ENCODE data around the gene TP53I11. TPM values are rescaled to one million over a fixed set of nuclear protein-coding genes. Genes with fewer than 3 reads are reported as not detected.

Gene TP53I11
- total RNA-seq, 2 experiments from 2014 or later: 0.67 to 1.4 TPM

GRCh38 chr11:44923806-44924205 is 26.9 kb downstream of the TP53I11 start:
- POLR2A ChIA-PET: no interaction called here
- Mint-ChIP-seq H3K4me1 (no peaks in the 10 kb centered on the region), H3K9me3 (no peaks in the 10 kb centered on the region), H3K4me3 (no peak overlapping the region), H3K36me3 (ENCODE audit: low read depth) (no peaks in the 10 kb centered on the region), H3K27me3 (no peaks in the 10 kb centered on the region), H3K27ac (no peak overlapping the region)
- DNase-seq: no peak
- CTCF ChIA-PET: interaction anchor here (0.8 kb wide), 1 partner anchor 12 kb away, joined by 3 read pairs; no protein-coding TSS in a partner anchor

- Mint-ChIP-seq H3K9me3 (no peaks in the 10 kb centered on the region), H3K4me1 (no peaks in the 10 kb centered on the region), H3K36me3 (ENCODE audit: low read depth) (no peaks in the 10 kb centered on the region), H3K27ac (no peak overlapping the region), H3K27me3 (no peaks in the 10 kb centered on the region), H3K4me3 (no peak overlapping the region)
- no peak for DNase-seq
- POLR2A ChIA-PET: no interaction called here
- CTCF ChIA-PET: no interaction called here
Observed at GRCh38 chr11:44923115-44923514, 27.6 kb downstream of the TP53I11 start.

- H3K27ac Mint-ChIP-seq: no peak overlapping the region
- DNase-seq: no peak
- no peaks in the 10 kb centered on the region for H3K36me3 Mint-ChIP-seq (ENCODE audit: low read depth)
- ChIA-PET POLR2A (no interaction called here), CTCF (interaction anchor here (1.2 kb wide), 1 partner anchor 9 kb away, joined by 3 read pairs; no protein-coding TSS in a partner anchor)
- H3K4me1 Mint-ChIP-seq: no peaks in the 10 kb centered on the region
- no peaks in the 10 kb centered on the region for H3K9me3 Mint-ChIP-seq
- no peaks in the 10 kb centered on the region for H3K27me3 Mint-ChIP-seq
- H3K4me3 Mint-ChIP-seq: no peak overlapping the region
Observed at GRCh38 chr11:44920451-44920850, 30.2 kb downstream of the TP53I11 start.

- Mint-ChIP-seq H3K9me3 (no peaks in the 10 kb centered on the region), H3K36me3 (ENCODE audit: low read depth) (no peaks in the 10 kb centered on the region), H3K27me3 (no peaks in the 10 kb centered on the region), H3K4me1 (no peaks in the 10 kb centered on the region), H3K27ac (no peak overlapping the region), H3K4me3 (no peak overlapping the region)
- DNase-seq: no peak
- ChIA-PET CTCF (interaction anchor here (1.4 kb wide), 1 partner anchor 187 kb away, joined by 4 read pairs; no protein-coding TSS in a partner anchor), POLR2A (no interaction called here)
Observed at GRCh38 chr11:44917741-44918140, 32.9 kb downstream of the TP53I11 start.

- no peaks in the 10 kb centered on the region for H3K36me3 Mint-ChIP-seq (ENCODE audit: low read depth)
- H3K27me3 Mint-ChIP-seq: no peaks in the 10 kb centered on the region
- no peak for DNase-seq
- ChIA-PET POLR2A (no interaction called here), CTCF (no interaction called here)
- H3K4me1 Mint-ChIP-seq: no peaks in the 10 kb centered on the region
- H3K9me3 Mint-ChIP-seq: no peaks in the 10 kb centered on the region
- H3K4me3 Mint-ChIP-seq: no peak overlapping the region
- no peak overlapping the region for H3K27ac Mint-ChIP-seq
Observed at GRCh38 chr11:44916801-44917385, 33.8 kb downstream of the TP53I11 start.

- Mint-ChIP-seq H3K4me1 (no peaks in the 10 kb centered on the region), H3K9me3 (no peaks in the 10 kb centered on the region), H3K27ac (no peak overlapping the region), H3K4me3 (no peak overlapping the region), H3K36me3 (ENCODE audit: low read depth) (no peaks in the 10 kb centered on the region), H3K27me3 (no peaks in the 10 kb centered on the region)
- ChIA-PET CTCF (no interaction called here), POLR2A (no interaction called here)
- DNase-seq: no peak
Observed at GRCh38 chr11:44916331-44916730, 34.4 kb downstream of the TP53I11 start.

- no peaks in the 10 kb centered on the region for H3K27me3 Mint-ChIP-seq
- no peaks in the 10 kb centered on the region for H3K9me3 Mint-ChIP-seq
- no peak overlapping the region for H3K27ac Mint-ChIP-seq
- DNase-seq: no peak
- ChIA-PET CTCF (no interaction called here), POLR2A (no interaction called here)
- no peaks in the 10 kb centered on the region for H3K36me3 Mint-ChIP-seq (ENCODE audit: low read depth)
- H3K4me1 Mint-ChIP-seq: peaks cover 3% of the 10 kb centered on the region
- H3K4me3 Mint-ChIP-seq: no peak overlapping the region
Observed at GRCh38 chr11:44915621-44916020, 35.1 kb downstream of the TP53I11 start.

- CTCF ChIA-PET: no interaction called here
- H3K27me3 Mint-ChIP-seq: no peaks in the 10 kb centered on the region
- no peak overlapping the region for H3K4me3 Mint-ChIP-seq
- H3K36me3 Mint-ChIP-seq (ENCODE audit: low read depth): no peaks in the 10 kb centered on the region
- no peaks in the 10 kb centered on the region for H3K9me3 Mint-ChIP-seq
- no peak overlapping the region for H3K27ac Mint-ChIP-seq
- H3K4me1 Mint-ChIP-seq: peaks cover 3% of the 10 kb centered on the region
- POLR2A ChIA-PET: interaction anchor here (0.6 kb wide), 1 partner anchor 301 kb away, joined by 3 read pairs; no protein-coding TSS in a partner anchor
- no peak for DNase-seq
Observed at GRCh38 chr11:44915004-44915403, 35.7 kb downstream of the TP53I11 start.

GRCh38 chr11:44914105-44914504 is 36.6 kb downstream of the TP53I11 start:
- DNase-seq: no peak
- ChIA-PET POLR2A (no interaction called here), CTCF (interaction anchor here (1.1 to 1.3 kb wide), 2 partner anchors 13 to 22 kb away, joined by 3 read pairs; no protein-coding TSS in a partner anchor)
- peaks cover 3% of the 10 kb centered on the region for H3K4me1 Mint-ChIP-seq
- no peaks in the 10 kb centered on the region for H3K9me3 Mint-ChIP-seq
- no peaks in the 10 kb centered on the region for H3K36me3 Mint-ChIP-seq (ENCODE audit: low read depth)
- no peaks in the 10 kb centered on the region for H3K27me3 Mint-ChIP-seq
- no peak overlapping the region for H3K27ac Mint-ChIP-seq
- H3K4me3 Mint-ChIP-seq: no peak overlapping the region

- ChIA-PET POLR2A (no interaction called here), CTCF (interaction anchor here (1.1 to 1.3 kb wide), 2 partner anchors 14 to 22 kb away, joined by 3 read pairs; no protein-coding TSS in a partner anchor)
- H3K27me3 Mint-ChIP-seq: no peaks in the 10 kb centered on the region
- no peak overlapping the region for H3K27ac Mint-ChIP-seq
- H3K36me3 Mint-ChIP-seq (ENCODE audit: low read depth): no peaks in the 10 kb centered on the region
- H3K4me1 Mint-ChIP-seq: peaks cover 3% of the 10 kb centered on the region
- H3K9me3 Mint-ChIP-seq: no peaks in the 10 kb centered on the region
- no peak overlapping the region for H3K4me3 Mint-ChIP-seq
- no peak for DNase-seq
Observed at GRCh38 chr11:44913502-44913901, 37.2 kb downstream of the TP53I11 start.

- no peak overlapping the region for H3K27ac Mint-ChIP-seq
- H3K9me3 Mint-ChIP-seq: no peaks in the 10 kb centered on the region
- peaks cover 3% of the 10 kb centered on the region for H3K4me1 Mint-ChIP-seq
- ChIA-PET POLR2A (no interaction called here), CTCF (interaction anchor here (1.0 kb wide), 1 partner anchor 377 kb away, joined by 3 read pairs; no protein-coding TSS in a partner anchor)
- no peaks in the 10 kb centered on the region for H3K36me3 Mint-ChIP-seq (ENCODE audit: low read depth)
- DNase-seq: no peak
- no peak overlapping the region for H3K4me3 Mint-ChIP-seq
- no peaks in the 10 kb centered on the region for H3K27me3 Mint-ChIP-seq
Observed at GRCh38 chr11:44912270-44912987, 38.3 kb downstream of the TP53I11 start.

GRCh38 chr11:44911029-44911814 is 39.5 kb downstream of the TP53I11 start:
- H3K9me3 Mint-ChIP-seq: no peaks in the 10 kb centered on the region
- H3K4me3 Mint-ChIP-seq: no peak overlapping the region
- CTCF ChIA-PET: interaction anchor here (0.6 to 1.8 kb wide), 21 partner anchors 9 to 625 kb away, joined by 3 to 5 read pairs (median 3); no protein-coding TSS in a partner anchor
- DNase-seq: peak; percentile 90
- POLR2A ChIA-PET: no interaction called here
- H3K27me3 Mint-ChIP-seq: no peaks in the 10 kb centered on the region
- H3K27ac Mint-ChIP-seq: no peak overlapping the region
- H3K4me1 Mint-ChIP-seq: peaks cover 3% of the 10 kb centered on the region
- no peaks in the 10 kb centered on the region for H3K36me3 Mint-ChIP-seq (ENCODE audit: low read depth)

- ChIA-PET CTCF (interaction anchor here (0.6 to 1.8 kb wide), 10 partner anchors 9 to 625 kb away, joined by 3 to 5 read pairs (median 4); no protein-coding TSS in a partner anchor), POLR2A (no interaction called here)
- Mint-ChIP-seq H3K36me3 (ENCODE audit: low read depth) (no peaks in the 10 kb centered on the region), H3K9me3 (no peaks in the 10 kb centered on the region), H3K27ac (no peak overlapping the region), H3K27me3 (no peaks in the 10 kb centered on the region), H3K4me1 (peaks cover 3% of the 10 kb centered on the region), H3K4me3 (no peak overlapping the region)
- DNase-seq: no peak
Observed at GRCh38 chr11:44910591-44910990, 40.1 kb downstream of the TP53I11 start.
